Adrenal gland (tissue), 5 donors: ENCODE results near the gene BIRC5.

Experiments used
- POLR2A ChIP-seq, 2 donors: fragments of 450-650 bp; IDR thresholded peaks; one replicate each; pipeline ENCODE4 v1.6.1; 2017; ENCODE audit warnings: antibody characterized with exemption in 2 of 2, mild to moderate bottlenecking in 2 of 2, moderate library complexity in 1 of 2
- TF ChIP-seq, protein P1 (sequence below), 6 experiments: fragments of 450-650 bp in 4 of 6; fragments of 200-600 bp in 2 of 6; sonication (generic) in 1 of 6; IDR thresholded peaks; 1 replicate in 5 of 6; 2 replicates in 1 of 6; pipeline versions ENCODE4 v1.5.1 to v1.8.0; 2016 to 2021; ENCODE audit warnings: antibody characterized with exemption in 6 of 6, mild to moderate bottlenecking in 2 of 6, moderate library complexity in 1 of 6
- donor health status: DM: no; HTN: no; CAD: no.

DNA sequence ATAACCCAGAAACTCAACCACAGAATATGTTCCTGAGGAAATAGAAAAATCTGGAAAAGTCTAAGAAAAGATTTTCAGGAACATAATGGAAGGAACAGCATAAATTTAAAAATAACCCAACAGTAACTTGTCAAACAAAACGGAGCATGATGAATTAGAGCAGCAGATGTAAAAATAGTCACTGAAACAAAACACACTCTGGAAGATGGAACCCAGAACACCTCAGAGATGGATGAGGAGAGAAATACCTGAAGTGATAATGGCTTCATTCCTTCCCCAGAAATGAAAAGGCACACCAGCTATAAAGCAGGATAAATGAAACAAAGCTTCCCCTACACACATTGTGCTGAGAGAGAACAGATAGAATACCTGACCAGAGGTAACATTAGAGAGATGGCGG is 33.5 kb upstream of the BIRC5 start:
- TF ChIP-seq, protein P1, sequence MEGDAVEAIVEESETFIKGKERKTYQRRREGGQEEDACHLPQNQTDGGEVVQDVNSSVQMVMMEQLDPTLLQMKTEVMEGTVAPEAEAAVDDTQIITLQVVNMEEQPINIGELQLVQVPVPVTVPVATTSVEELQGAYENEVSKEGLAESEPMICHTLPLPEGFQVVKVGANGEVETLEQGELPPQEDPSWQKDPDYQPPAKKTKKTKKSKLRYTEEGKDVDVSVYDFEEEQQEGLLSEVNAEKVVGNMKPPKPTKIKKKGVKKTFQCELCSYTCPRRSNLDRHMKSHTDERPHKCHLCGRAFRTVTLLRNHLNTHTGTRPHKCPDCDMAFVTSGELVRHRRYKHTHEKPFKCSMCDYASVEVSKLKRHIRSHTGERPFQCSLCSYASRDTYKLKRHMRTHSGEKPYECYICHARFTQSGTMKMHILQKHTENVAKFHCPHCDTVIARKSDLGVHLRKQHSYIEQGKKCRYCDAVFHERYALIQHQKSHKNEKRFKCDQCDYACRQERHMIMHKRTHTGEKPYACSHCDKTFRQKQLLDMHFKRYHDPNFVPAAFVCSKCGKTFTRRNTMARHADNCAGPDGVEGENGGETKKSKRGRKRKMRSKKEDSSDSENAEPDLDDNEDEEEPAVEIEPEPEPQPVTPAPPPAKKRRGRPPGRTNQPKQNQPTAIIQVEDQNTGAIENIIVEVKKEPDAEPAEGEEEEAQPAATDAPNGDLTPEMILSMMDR (IDR thresholded peaks at IDR 0.05): no peak
- no peak for TF ChIP-seq POLR2A (IDR thresholded peaks at IDR 0.05)
